Suprapubic skin (tissue), 4 donors: Measurements from ENCODE around the gene DCAF17. TPM values are rescaled to one million over a fixed set of nuclear protein-coding genes. Genes with fewer than 3 reads are reported as not detected.

ENCODE experiments used
- DNase-seq, 2 donors: peaks; one replicate each; pipeline ENCODE4 v3.0.0-alpha.2; 2019; ENCODE audit warnings: low spot score in 2 of 2
- H3K27ac ChIP-seq: fragments of 200-600 bp; sonication (generic); one replicate; pipeline ENCODE4 v1.5.1; 2019
- H3K27me3 ChIP-seq: fragments of 200-600 bp; sonication (generic); one replicate; pipeline ENCODE4 v1.5.1; 2019
- H3K36me3 ChIP-seq: fragments of 200-600 bp; sonication (generic); one replicate; pipeline ENCODE4 v1.5.1; 2019
- H3K4me1 ChIP-seq: fragments of 200-600 bp; sonication (generic); one replicate; pipeline ENCODE4 v1.5.1; 2019
- H3K4me3 ChIP-seq: fragments of 200-600 bp; sonication (generic); one replicate; pipeline ENCODE4 v1.5.1; 2019; ENCODE audit warnings: mild to moderate bottlenecking
- H3K9me3 ChIP-seq: fragments of 200-600 bp; sonication (generic); one replicate; pipeline ENCODE4 v1.5.1; 2019
- CTCF ChIP-seq, 2 donors: fragments of 200-600 bp in 1 of 2; fragments of 450-650 bp in 1 of 2; sonication (generic) in 1 of 2; IDR thresholded peaks; one replicate each; pipeline ENCODE4 v1.5.1; 2016 to 2019; ENCODE audit warnings: antibody characterized with exemption in 2 of 2, mild to moderate bottlenecking in 1 of 2, moderate library complexity in 1 of 2
- EP300 ChIP-seq: sonication (generic); formaldehyde crosslinking; IDR thresholded peaks from one replicate; pipeline ENCODE4 v1.6.1; 2017; ENCODE audit warnings: antibody characterized with exemption
- POLR2A ChIP-seq, 2 donors: fragments of 450-650 bp; IDR thresholded peaks; one replicate each; pipeline ENCODE4 v1.6.1; 2017; ENCODE audit warnings: antibody characterized with exemption in 2 of 2, mild to moderate bottlenecking in 2 of 2, moderate library complexity in 2 of 2
- POLR2AphosphoS5 ChIP-seq, 3 donors: sonication (generic); formaldehyde crosslinking; IDR thresholded peaks; one replicate each; pipeline ENCODE4 v1.6.1; 2017; ENCODE audit warnings: antibody characterized with exemption in 3 of 3
- WGBS: methylation state at CpG from one replicate; pipeline ENCODE4 v1.1.5; 2018; 5-methylcytosine and 5-hydroxymethylcytosine counted together
- total RNA-seq, 4 donors: library from RNA; depleted of rRNA; stranded (reverse); fragments of >200 nt; gene quantifications; one replicate each; pipeline ENCODE4 v1.1.0, GENCODE V29; 2016

The DCAF17 gene
- total RNA-seq, 4 donors from 2014 or later: 12.1 to 25.1 (median 15.1) TPM

- Histone ChIP-seq H3K27ac (no peak overlapping the region), H3K36me3 (no peaks in the 10 kb centered on the region), H3K4me3 (no peak overlapping the region), H3K27me3 (no peaks in the 10 kb centered on the region), H3K4me1 (no peaks in the 10 kb centered on the region), H3K9me3 (no peaks in the 10 kb centered on the region)
- no peak for TF ChIP-seq POLR2AphosphoS5 (IDR thresholded peaks at IDR 0.05)
- no peak for TF ChIP-seq CTCF (IDR thresholded peaks at IDR 0.05)
- no peak for TF ChIP-seq POLR2A (IDR thresholded peaks at IDR 0.05)
- no peak for TF ChIP-seq EP300
- DNase-seq: no peak
- WGBS: 23% methylated on average over 2 of the region's 2 CpGs
Measured at GRCh38 chr2:171505374-171505773, 71.3 kb downstream of the DCAF17 start.

- Histone ChIP-seq H3K4me3 (no peak overlapping the region), H3K27ac (no peak overlapping the region), H3K4me1 (peaks cover 7% of the 10 kb centered on the region), H3K27me3 (no peaks in the 10 kb centered on the region), H3K36me3 (no peaks in the 10 kb centered on the region), H3K9me3 (no peaks in the 10 kb centered on the region)
- no peak for DNase-seq
- WGBS: 87% methylated on average over 9 of the region's 9 CpGs
- TF ChIP-seq POLR2AphosphoS5 (IDR thresholded peaks at IDR 0.05): no peak
- TF ChIP-seq EP300: no peak
- no peak for TF ChIP-seq POLR2A (IDR thresholded peaks at IDR 0.05)
- TF ChIP-seq CTCF (IDR thresholded peaks at IDR 0.05): no peak
Measured at GRCh38 chr2:171509945-171510731, 76.1 kb downstream of the DCAF17 start.

- Histone ChIP-seq H3K4me3 (no peak overlapping the region), H3K9me3 (no peaks in the 10 kb centered on the region), H3K27ac (no peak overlapping the region), H3K4me1 (peaks cover 7% of the 10 kb centered on the region), H3K27me3 (no peaks in the 10 kb centered on the region), H3K36me3 (no peaks in the 10 kb centered on the region)
- 77% methylated on average over 2 of the region's 2 CpGs for WGBS
- DNase-seq: no peak
- TF ChIP-seq EP300 (no peak), POLR2AphosphoS5 (IDR thresholded peaks at IDR 0.05) (no peak), POLR2A (IDR thresholded peaks at IDR 0.05) (no peak), CTCF (IDR thresholded peaks at IDR 0.05) (no peak)
Measured at GRCh38 chr2:171512014-171512413, 78.0 kb downstream of the DCAF17 start.

- H3K4me3 ChIP-seq: no peak overlapping the region
- H3K9me3 ChIP-seq: no peaks in the 10 kb centered on the region
- H3K27ac ChIP-seq: no peak overlapping the region
- no peak for TF ChIP-seq CTCF (IDR thresholded peaks at IDR 0.05)
- no peak for TF ChIP-seq POLR2AphosphoS5 (IDR thresholded peaks at IDR 0.05)
- TF ChIP-seq POLR2A (IDR thresholded peaks at IDR 0.05): no peak
- no peak for TF ChIP-seq EP300
- H3K4me1 ChIP-seq: peaks cover 7% of the 10 kb centered on the region
- H3K27me3 ChIP-seq: no peaks in the 10 kb centered on the region
- H3K36me3 ChIP-seq: no peaks in the 10 kb centered on the region
- WGBS: 13% methylated on average over 1 of the region's 1 CpG
- no peak for DNase-seq
Measured at GRCh38 chr2:171512683-171513195, 78.7 kb downstream of the DCAF17 start.

- 47% methylated on average over 3 of the region's 3 CpGs for WGBS
- no peak overlapping the region for H3K27ac ChIP-seq
- no peaks in the 10 kb centered on the region for H3K9me3 ChIP-seq
- no peak for DNase-seq
- no peaks in the 10 kb centered on the region for H3K36me3 ChIP-seq
- TF ChIP-seq EP300 (no peak), POLR2AphosphoS5 (IDR thresholded peaks at IDR 0.05) (no peak), CTCF (IDR thresholded peaks at IDR 0.05) (no peak), POLR2A (IDR thresholded peaks at IDR 0.05) (no peak)
- no peak overlapping the region for H3K4me3 ChIP-seq
- no peaks in the 10 kb centered on the region for H3K27me3 ChIP-seq
- peaks cover 7% of the 10 kb centered on the region for H3K4me1 ChIP-seq
Measured at GRCh38 chr2:171513719-171514160, 79.7 kb downstream of the DCAF17 start.
